H1 (cell line): Measurements from ENCODE around the gene PPRC1. TPM values are rescaled to one million over a fixed set of nuclear protein-coding genes. Genes with fewer than 3 reads are reported as not detected.

ENCODE experiments used
- BCL11A ChIP-seq, 2 experiments: IDR thresholded peaks; one replicate each; pipeline ENCODE4 v1.6.1; 2011; ENCODE audit warnings: low read depth in 2 of 2, low read length in 2 of 2, mild to moderate bottlenecking in 2 of 2
- CTBP2 ChIP-seq: IDR thresholded peaks from 2 replicates; pipeline ENCODE4 v1.7.0; 2011; ENCODE audit warnings: borderline replicate concordance, mild to moderate bottlenecking, moderate library complexity, mixed read lengths, low read length; ENCODE audit not compliant: insufficient read depth, insufficient read length
- JUND ChIP-seq: IDR thresholded peaks from 2 replicates; pipeline ENCODE4 v1.6.1; 2011; ENCODE audit warnings: mild to moderate bottlenecking, improper control_type of control experiment, low read length
- POLR2AphosphoS5 ChIP-seq: IDR thresholded peaks from 2 replicates; pipeline ENCODE4 v1.6.1; 2011; ENCODE audit warnings: low read depth, low read length
- RFX5 ChIP-seq: IDR thresholded peaks from 2 replicates; pipeline ENCODE4 v1.6.1; 2011; ENCODE audit warnings: low read depth, low read length, improper control_type of control experiment, borderline replicate concordance
- polyA plus RNA-seq, 7 experiments: library from polyadenylated mRNA; depleted of rRNA in 3 of 7; stranded (reverse) in 5 of 7; unstranded in 2 of 7; fragments of >200 nt in 5 of 7; fragments of 200-250 nt in 2 of 7; gene quantifications; 1 replicate in 5 of 7; 2 replicates in 1 of 7; 4 replicates in 1 of 7; pipeline versions ENCODE4 v1.2.1 to v1.2.3, GENCODE V29; 2011 to 2013; ENCODE audit warnings: missing spikeins in 2 of 7, mixed read lengths in 2 of 7
- total RNA-seq: library from RNA; stranded (reverse); fragmentation: NEBNext Ultra II Directional; extraction: Animal tissue kit (Norgen Biotek cat#: 25700); gene quantifications from 2 replicates; pipeline ENCODE4 v1.2.1, GENCODE V29; 2021
- TF ChIP-seq, protein P1 (sequence below): IDR thresholded peaks from 2 replicates; pipeline ENCODE4 v1.6.1; 2012; ENCODE audit warnings: inconsistent platforms

Gene PPRC1
- total and polyA plus RNA-seq, 2 of the 8 experiments (the other 6 are each of a cell fraction or from before 2014, with no cell fraction given): 46.5 to 88.4 TPM

DNA sequence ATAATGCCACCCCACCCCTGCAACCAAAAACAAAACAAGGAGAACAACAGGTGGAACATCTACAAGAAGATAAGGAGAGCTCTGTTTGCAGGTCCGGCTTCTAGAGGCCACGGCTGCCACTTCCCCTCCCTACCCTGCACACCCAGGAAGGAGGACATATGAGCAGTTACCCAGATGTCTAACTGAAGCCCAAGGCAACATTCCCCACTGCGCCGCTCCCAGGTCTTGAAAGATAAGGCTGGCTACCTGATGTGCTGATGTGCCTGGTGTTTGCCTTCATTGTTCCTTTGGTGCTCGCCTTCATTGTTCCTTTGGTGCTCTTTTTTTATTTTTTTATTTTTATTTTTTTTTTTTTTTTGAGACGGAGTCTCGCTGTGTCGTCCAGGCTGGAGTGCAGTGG lies 46.6 kb upstream of the PPRC1 start (continued):
- no peak for TF ChIP-seq JUND
- no peak for TF ChIP-seq CTBP2
- no peak for TF ChIP-seq RFX5
- TF ChIP-seq, protein P1, sequence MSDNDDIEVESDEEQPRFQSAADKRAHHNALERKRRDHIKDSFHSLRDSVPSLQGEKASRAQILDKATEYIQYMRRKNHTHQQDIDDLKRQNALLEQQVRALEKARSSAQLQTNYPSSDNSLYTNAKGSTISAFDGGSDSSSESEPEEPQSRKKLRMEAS: no peak
- no peak for TF ChIP-seq POLR2AphosphoS5
- no peak for TF ChIP-seq BCL11A (IDR thresholded peaks at IDR 0.05; ENCODE audit: low read depth in 2 of 2, low read length in 2 of 2)
- TF ChIP-seq, all 59 proteins: peak for 0
